Measurements from ENCODE around the gene FN3KRP. TPM values are rescaled to one million over a fixed set of nuclear protein-coding genes. Genes with fewer than 3 reads are reported as not detected.

The FN3KRP gene
- total and polyA plus RNA-seq, 2 donors (not counting 1 experiment from before 2014, with no cell fraction given) = 16.8 to 44.2 TPM

GRCh38 chr17:82691714-82692113 lies 24.8 kb upstream of the FN3KRP start:
- POLR2A ChIA-PET = no interaction called here
- H3K9me3 ChIP-seq (ENCODE audit: control extremely low read depth in 1 of 3, control insufficient read depth in 2 of 3, insufficient read depth in 1 of 3, low read length in 2 of 3) = peaks cover 0 to 21% (median 7%) of the 10 kb centered on the region in 3 donors
- no peaks in the 10 kb centered on the region for H3K4me1 Mint-ChIP-seq
- peaks cover 4% of the 10 kb centered on the region for H3K27me3 Mint-ChIP-seq
- H3K9ac ChIP-seq (ENCODE audit: low read length) = no peak overlapping the region
- no peak overlapping the region for H3K4me3 ChIP-seq (ENCODE audit: control extremely low read depth in 1 of 5, extremely low read depth in 1 of 5, insufficient read depth in 1 of 5, low read depth in 2 of 5, low read length in 4 of 5)
- no peak for TF ChIP-seq EZH2 (IDR thresholded peaks at IDR 0.05; ENCODE audit: borderline replicate concordance, insufficient read depth, low read depth, low read length, poor library complexity, severe bottlenecking)
- TF ChIP-seq CTCF (IDR thresholded peaks at IDR 0.05) = no peak
- peaks cover 0 to 2% (median 0%) of the 10 kb centered on the region in 4 experiments for H3K27me3 ChIP-seq (replicated peaks in 1 of 4; ENCODE audit: control extremely low read depth in 1 of 4, control insufficient read depth in 3 of 4, insufficient read depth in 4 of 4, low read length in 3 of 4)
- intact Hi-C loops (cut with micrococcal nuclease) = no loop called here
- peaks cover 6% of the 10 kb centered on the region for H3K9me3 Mint-ChIP-seq (ENCODE audit: insufficient read depth)
- CTCF ChIA-PET = no interaction called here
- no peak for ATAC-seq (ENCODE audit: low read depth)
- no peak overlapping the region for H3K4me2 ChIP-seq (replicated peaks; ENCODE audit: low read depth, low read length, poor library complexity, severe bottlenecking)
- no peak overlapping the region for H3K27ac Mint-ChIP-seq
- H3K4me3 Mint-ChIP-seq = no peak overlapping the region
- H3K36me3 ChIP-seq (replicated peaks in 1 of 2; ENCODE audit: control extremely low read depth in 1 of 2, control insufficient read depth in 1 of 2, extremely low read depth in 1 of 2, insufficient read depth in 2 of 2, low read length in 1 of 2) = no peaks in the 10 kb centered on the region
- no peak overlapping the region for H3K27ac ChIP-seq (ENCODE audit: low read length in 2 of 2)
- DNase-seq = no peak
- WGBS (ENCODE audit: insufficient coverage) = 96% methylated on average over 8 of the region's 17 CpGs
- peaks cover 3% of the 10 kb centered on the region for H3K79me2 ChIP-seq (ENCODE audit: control insufficient read depth, insufficient read depth, low read length)
- H4K20me1 ChIP-seq (ENCODE audit: control insufficient read depth, insufficient read depth, low read length, poor library complexity, severe bottlenecking) = no peaks in the 10 kb centered on the region
- H2AFZ ChIP-seq (ENCODE audit: insufficient read depth, low read depth, low read length, poor library complexity, severe bottlenecking) = no peak overlapping the region
- H3K4me1 ChIP-seq (ENCODE audit: control insufficient read depth in 2 of 2, insufficient read depth in 2 of 2, low read length in 2 of 2) = no peaks in the 10 kb centered on the region

GRCh38 chr17:82692268-82692667 lies 24.2 kb upstream of the FN3KRP start:
- ChIA-PET CTCF (no interaction called here), POLR2A (no interaction called here)
- Histone ChIP-seq H3K9ac (ENCODE audit: low read length) (no peak overlapping the region), H3K36me3 (replicated peaks in 1 of 2; ENCODE audit: control extremely low read depth in 1 of 2, control insufficient read depth in 1 of 2, extremely low read depth in 1 of 2, insufficient read depth in 2 of 2, low read length in 1 of 2) (no peaks in the 10 kb centered on the region), H3K27me3 (replicated peaks in 1 of 4; ENCODE audit: control extremely low read depth in 1 of 4, control insufficient read depth in 3 of 4, insufficient read depth in 4 of 4, low read length in 3 of 4) (peaks cover 0 to 6% (median 1%) of the 10 kb centered on the region in 4 experiments), H3K4me3 (ENCODE audit: control extremely low read depth in 1 of 5, extremely low read depth in 1 of 5, insufficient read depth in 1 of 5, low read depth in 2 of 5, low read length in 4 of 5) (no peak overlapping the region), H2AFZ (ENCODE audit: insufficient read depth, low read depth, low read length, poor library complexity, severe bottlenecking) (no peak overlapping the region), H3K4me1 (ENCODE audit: control insufficient read depth in 2 of 2, insufficient read depth in 2 of 2, low read length in 2 of 2) (peaks cover 2 to 4% of the 10 kb centered on the region in 2 donors), H4K20me1 (ENCODE audit: control insufficient read depth, insufficient read depth, low read length, poor library complexity, severe bottlenecking) (peaks cover 3% of the 10 kb centered on the region), H3K27ac (ENCODE audit: low read length in 2 of 2) (no peak overlapping the region), H3K4me2 (replicated peaks; ENCODE audit: low read depth, low read length, poor library complexity, severe bottlenecking) (no peak overlapping the region), H3K79me2 (ENCODE audit: control insufficient read depth, insufficient read depth, low read length) (peaks cover 3% of the 10 kb centered on the region), H3K9me3 (ENCODE audit: control extremely low read depth in 1 of 3, control insufficient read depth in 2 of 3, insufficient read depth in 1 of 3, low read length in 2 of 3) (peaks cover 0 to 26% (median 7%) of the 10 kb centered on the region in 3 donors)
- Mint-ChIP-seq H3K9me3 (ENCODE audit: insufficient read depth) (peaks cover 6% of the 10 kb centered on the region), H3K27ac (no peak overlapping the region), H3K4me1 (peaks cover 4% of the 10 kb centered on the region), H3K4me3 (no peak overlapping the region), H3K27me3 (peaks cover 4% of the 10 kb centered on the region)
- 89% methylated on average over 10 of the region's 16 CpGs for WGBS (ENCODE audit: insufficient coverage)
- ATAC-seq (ENCODE audit: low read depth) (no peak), DNase-seq (no peak)
- intact Hi-C loops (cut with micrococcal nuclease) = no loop called here
- TF ChIP-seq CTCF (IDR thresholded peaks at IDR 0.05) (no peak), EZH2 (IDR thresholded peaks at IDR 0.05; ENCODE audit: borderline replicate concordance, insufficient read depth, low read depth, low read length, poor library complexity, severe bottlenecking) (no peak)
